Ishikawa (cell line): ENCODE measurements around the gene RIOX2.

Experiments
- CEBPB ChIP-seq: IDR thresholded peaks from 2 replicates; pipeline ENCODE4 v1.6.1; 2012
- CREB1 ChIP-seq: IDR thresholded peaks from 2 replicates; pipeline ENCODE4 v1.6.1; 2012; ENCODE audit warnings: low read depth
- EGR1 ChIP-seq: IDR thresholded peaks from 2 replicates; pipeline ENCODE4 v1.6.1; 2012
- EP300 ChIP-seq: IDR thresholded peaks from 2 replicates; pipeline ENCODE4 v1.6.1; 2012; ENCODE audit warnings: borderline replicate concordance
- FOXM1 ChIP-seq: IDR thresholded peaks from 2 replicates; pipeline ENCODE4 v1.6.1; 2012; ENCODE audit warnings: low read depth, borderline replicate concordance
- MAX ChIP-seq: IDR thresholded peaks from 2 replicates; pipeline ENCODE4 v1.6.1; 2012
- NFIC ChIP-seq: IDR thresholded peaks from 2 replicates; pipeline ENCODE4 v1.6.1; 2012
- RAD21 ChIP-seq: IDR thresholded peaks from 2 replicates; pipeline ENCODE4 v1.6.1; 2012; ENCODE audit warnings: low read depth
- REST ChIP-seq: IDR thresholded peaks from 2 replicates; pipeline ENCODE4 v1.6.1; 2012; ENCODE audit warnings: low read depth, mild to moderate bottlenecking
- TAF1 ChIP-seq: IDR thresholded peaks from 2 replicates; pipeline ENCODE4 v1.6.1; 2012; ENCODE audit warnings: low read depth, mild to moderate bottlenecking
- TCF12 ChIP-seq: IDR thresholded peaks from 2 replicates; pipeline ENCODE4 v1.6.1; 2012; ENCODE audit warnings: low read depth
- TEAD4 ChIP-seq: IDR thresholded peaks from 2 replicates; pipeline ENCODE4 v1.6.1; 2012
- USF1 ChIP-seq: IDR thresholded peaks from 2 replicates; pipeline ENCODE4 v1.6.1; 2012
- YY1 ChIP-seq: IDR thresholded peaks from 2 replicates; pipeline ENCODE4 v1.6.1; 2012; ENCODE audit warnings: low read depth
- ZBTB7A ChIP-seq: IDR thresholded peaks from 2 replicates; pipeline ENCODE4 v1.6.1; 2012; ENCODE audit warnings: low read depth

Gene RIOX2

GRCh38 chr3:97988784-97989568 lies 16.7 kb upstream of the RIOX2 start:
- TF ChIP-seq EGR1 (no peak), YY1 (no peak), TAF1 (no peak), EP300 (no peak), ZBTB7A (no peak), CEBPB (no peak), NFIC (no peak), USF1 (no peak), FOXM1 (no peak), REST (no peak), CREB1 (no peak), MAX (no peak), RAD21 (no peak), TEAD4 (no peak), TCF12 (no peak)

- no peak for TF ChIP-seq RAD21
- TF ChIP-seq ZBTB7A = no peak
- no peak for TF ChIP-seq TEAD4
- TF ChIP-seq FOXM1 = no peak
- no peak for TF ChIP-seq EGR1
- TF ChIP-seq EP300 = no peak
- TF ChIP-seq CEBPB = no peak
- no peak for TF ChIP-seq NFIC
- TF ChIP-seq TAF1 = no peak
- no peak for TF ChIP-seq CREB1
- no peak for TF ChIP-seq REST
- no peak for TF ChIP-seq YY1
- TF ChIP-seq MAX = no peak
- TF ChIP-seq TCF12 = no peak
- TF ChIP-seq USF1 = no peak
Observed at GRCh38 chr3:97987306-97987705, 15.1 kb upstream of the RIOX2 start.

- TF ChIP-seq CEBPB = no peak
- TF ChIP-seq FOXM1 = no peak
- no peak for TF ChIP-seq EP300
- no peak for TF ChIP-seq NFIC
- no peak for TF ChIP-seq TEAD4
- no peak for TF ChIP-seq MAX
- no peak for TF ChIP-seq CREB1
- no peak for TF ChIP-seq RAD21
- TF ChIP-seq USF1 = no peak
- no peak for TF ChIP-seq TAF1
- no peak for TF ChIP-seq ZBTB7A
- no peak for TF ChIP-seq EGR1
- no peak for TF ChIP-seq REST
- TF ChIP-seq YY1 = no peak
- TF ChIP-seq TCF12 = no peak
Observed at GRCh38 chr3:97983933-97984491, 11.8 kb upstream of the RIOX2 start.
